ENCODE measurements around the gene KLHDC7B.

KLHDC7B gene

DNA sequence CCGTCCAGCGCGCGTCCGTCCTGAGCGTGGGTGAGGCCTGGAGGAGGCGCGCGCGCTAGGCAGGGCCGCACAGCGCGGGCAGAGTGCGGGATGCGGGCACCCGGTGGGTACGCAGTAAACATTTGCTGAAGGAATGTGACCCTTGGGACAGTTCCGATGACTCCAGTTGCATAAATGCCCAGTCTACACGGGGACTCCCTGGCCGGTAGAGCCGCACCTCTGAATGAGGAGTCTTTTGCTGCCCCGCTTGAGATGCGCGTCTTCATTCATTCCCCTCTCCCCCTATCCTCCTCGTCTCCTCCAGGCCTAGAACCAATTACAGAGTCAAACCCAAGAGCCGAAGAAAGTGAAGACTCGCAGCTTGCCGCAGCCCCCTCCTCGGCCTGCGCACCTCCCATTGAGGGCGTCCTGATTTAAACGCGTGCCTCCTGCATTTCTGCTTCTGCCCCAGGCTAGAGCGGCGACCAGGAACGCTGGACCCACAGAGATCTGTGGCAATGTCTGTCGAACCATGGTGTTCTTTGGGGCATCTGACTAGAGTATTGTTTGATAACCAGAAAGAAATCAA, 37.7 kb downstream of the KLHDC7B start:
- H3K27ac ChIP-seq, result peak overlapping the region; percentile 92

GRCh38 chr22:50584106-50585096, 38.7 kb downstream of the KLHDC7B start:
- DNase-seq (ENCODE audit: low read depth, low spot score), result no peak
- no peak overlapping the region for H3K27ac ChIP-seq

More for the DNA sequence above, 37.7 kb downstream of the KLHDC7B start:
- no peak for DNase-seq (ENCODE audit: low read depth, low spot score)

DNA sequence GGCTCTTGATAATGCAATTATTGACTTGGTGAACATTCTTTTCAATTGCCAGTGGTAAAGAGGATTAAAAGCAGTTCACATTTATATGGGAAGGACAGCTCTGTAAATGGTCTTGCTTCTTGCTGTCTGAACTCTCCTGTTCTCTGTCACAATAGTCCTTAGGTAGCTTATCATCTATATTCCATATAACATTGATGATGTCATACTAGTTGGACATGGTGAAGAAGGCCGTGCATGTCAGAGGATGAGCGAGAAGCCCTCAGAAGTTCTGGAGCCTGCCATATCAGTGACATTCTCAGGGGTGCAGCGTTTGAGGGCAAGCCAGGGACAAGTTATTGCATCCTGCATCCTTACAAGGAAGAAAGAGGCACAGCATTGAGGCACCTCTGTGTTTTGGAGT, 39.5 kb downstream of the KLHDC7B start:
- H3K27ac ChIP-seq, result no peak overlapping the region

DNA sequence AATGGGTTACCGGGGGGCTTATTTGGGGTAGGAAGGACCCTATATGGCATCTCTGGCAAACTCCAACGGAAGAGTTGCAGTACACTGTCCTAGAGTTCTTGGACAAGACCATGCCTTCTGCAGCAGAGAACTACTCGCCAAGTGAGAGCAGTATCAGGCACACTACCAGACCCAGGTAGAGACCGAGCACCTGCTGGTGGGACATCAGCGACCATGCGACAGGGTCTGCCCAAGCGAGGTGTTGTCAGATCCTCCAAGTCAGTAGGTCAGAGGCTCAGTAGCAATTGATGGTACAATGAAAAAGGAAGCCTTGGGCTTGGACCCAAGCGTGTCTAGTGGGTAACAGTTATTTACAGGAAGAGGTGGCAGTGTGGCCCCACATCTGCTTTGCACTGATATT, 40.1 kb downstream of the KLHDC7B start:
- DNase-seq (ENCODE audit: low read depth, low spot score), result no peak
- H3K27ac ChIP-seq, result no peak overlapping the region

More for the DNA sequence above, 39.5 kb downstream of the KLHDC7B start:
- no peak for DNase-seq (ENCODE audit: low read depth, low spot score)

DNA sequence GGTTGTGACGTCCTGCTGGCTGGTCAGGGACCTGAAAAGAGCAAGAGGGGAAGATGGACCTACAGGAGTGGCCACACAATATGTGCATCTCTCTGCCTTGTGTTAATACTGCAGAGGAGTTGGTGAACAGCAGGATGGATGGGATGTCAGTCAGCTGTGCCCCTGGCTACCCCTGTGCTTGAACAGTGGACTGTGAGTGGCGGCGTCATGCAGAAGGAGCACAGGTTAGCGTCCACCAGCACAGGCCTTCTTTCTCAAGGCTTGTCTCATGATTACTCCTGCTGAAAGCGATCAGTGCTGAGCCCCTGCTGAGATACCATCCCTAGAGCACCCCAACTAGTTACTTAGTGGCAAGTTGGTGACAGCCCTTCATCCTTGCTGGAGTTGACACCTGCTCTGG, 40.7 kb downstream of the KLHDC7B start:
- no peak overlapping the region for H3K27ac ChIP-seq
- no peak for DNase-seq (ENCODE audit: low read depth, low spot score)

GRCh38 chr22:50587407-50587806, 41.7 kb downstream of the KLHDC7B start:
- H3K27ac ChIP-seq, result no peak overlapping the region
- no peak for DNase-seq (ENCODE audit: low read depth, low spot score)

GRCh38 chr22:50595189-50595588, 49.5 kb downstream of the KLHDC7B start:
- H3K27ac ChIP-seq, result no peak overlapping the region

GRCh38 chr22:50597097-50597496, 51.4 kb downstream of the KLHDC7B start:
- DNase-seq (ENCODE audit: low read depth, low spot score), result no peak
- H3K27ac ChIP-seq, result no peak overlapping the region

More at GRCh38 chr22:50595189-50595588, 49.5 kb downstream of the KLHDC7B start:
- DNase-seq (ENCODE audit: low read depth, low spot score), result no peak

DNA sequence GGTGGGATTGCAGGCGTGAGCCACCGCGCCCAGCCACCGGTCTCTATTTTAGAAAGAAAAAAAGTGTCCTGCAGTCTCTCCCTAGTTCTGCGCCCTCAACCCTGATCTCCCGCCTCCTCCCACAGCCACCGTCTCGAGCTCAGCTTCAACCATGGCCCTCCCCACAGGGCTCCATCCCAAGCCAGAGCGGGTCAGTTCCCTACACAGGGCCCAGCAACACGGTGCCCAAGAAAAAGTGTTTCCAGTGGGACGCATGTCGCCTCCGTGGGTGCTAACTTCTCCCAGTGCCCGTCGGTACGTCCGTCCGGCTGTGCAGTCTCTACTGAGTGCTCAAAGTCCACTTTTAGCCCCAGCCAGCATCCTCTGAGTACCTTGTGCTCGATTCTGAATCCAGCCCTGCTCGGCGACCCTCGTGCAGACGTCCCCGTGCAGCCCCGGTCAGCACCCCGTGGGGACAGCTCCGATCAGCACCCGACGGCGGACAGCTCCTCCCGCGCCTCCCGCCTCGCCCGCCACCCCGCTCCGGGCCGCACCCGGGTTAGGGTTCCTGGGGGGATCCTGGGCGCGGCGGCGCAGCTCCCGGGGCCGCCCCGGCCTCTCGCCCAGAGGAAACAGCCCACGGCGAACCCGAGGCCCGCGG, 54.2 kb downstream of the KLHDC7B start:
- H3K27ac ChIP-seq, result no peak overlapping the region
- DNase-seq (ENCODE audit: low read depth, low spot score), result no peak

GRCh38 chr22:50600538-50600937, 54.8 kb downstream of the KLHDC7B start, which contains the start of gene MAPK8IP2:
MAPK8IP2 (plus strand) TSS chr22:50600793; CDS start chr22:50600819, 26 bp downstream.
- no peak within 1 kb of the TSS for H3K27ac ChIP-seq
- DNase-seq (ENCODE audit: low read depth, low spot score), result no peak

Measured in epithelial cell of prostate (primary cell).